Measurements from ENCODE around the gene NXN. TPM values are rescaled to one million over a fixed set of nuclear protein-coding genes. Genes with fewer than 3 reads are reported as not detected.

Gene NXN
- total RNA-seq, 1 experiment from 2014 or later, result 126 TPM

- ChIA-PET CTCF (no interaction called here), POLR2A (no interaction called here)
- no peaks in the 10 kb centered on the region for H3K27me3 ChIP-seq (ENCODE audit: control insufficient read depth, insufficient read depth, low read length)
- TF ChIP-seq REST (IDR thresholded peaks at IDR 0.05; ENCODE audit: insufficient read depth in 1 of 2, low read depth in 2 of 2, low read length in 1 of 2), result no peak
- TF ChIP-seq POLR2AphosphoS5 (IDR thresholded peaks at IDR 0.05; ENCODE audit: low read depth, low read length), result no peak
- no peak for TF ChIP-seq CTCF (IDR thresholded peaks at IDR 0.05)
- no peak for TF ChIP-seq SIN3A (IDR thresholded peaks at IDR 0.05; ENCODE audit: borderline replicate concordance, insufficient read depth, low read depth, low read length)
- no peak for TF ChIP-seq TCF7L2 (IDR thresholded peaks at IDR 0.05; ENCODE audit: low read depth, low read length)
- no peaks in the 10 kb centered on the region for H3K4me1 ChIP-seq (ENCODE audit: control insufficient read depth, insufficient read depth, low read length)
- intact Hi-C loops (cut with micrococcal nuclease; ENCODE audit: unreplicated experiment), result no loop called here
- no peaks in the 10 kb centered on the region for H3K36me3 ChIP-seq (ENCODE audit: control insufficient read depth, insufficient read depth, low read length)
- in situ Hi-C loops (cut with HindIII; ENCODE audit: low pct_unique_long_range_greater_than_20kb, low sequenced_read_pairs), result no loop called here
- ATAC-seq (no peak), DNase-seq (ENCODE audit: low read depth, low spot score) (no peak)
- no peak overlapping the region for H3K27ac ChIP-seq (ENCODE audit: low read length)
- no TSS peak for BruUV-seq (replicated peaks)
- no peak overlapping the region for H3K4me3 ChIP-seq (ENCODE audit: low read depth in 2 of 2, low read length in 2 of 2)
- H3K9me3 ChIP-seq (ENCODE audit: control insufficient read depth, insufficient read depth, low read depth, low read length), result no peaks in the 10 kb centered on the region
Measured at GRCh38 chr17:1026599-1026975, 47.0 kb upstream of the NXN start.

- Histone ChIP-seq H3K27me3 (ENCODE audit: control insufficient read depth, insufficient read depth, low read length) (no peaks in the 10 kb centered on the region), H3K4me3 (ENCODE audit: low read depth in 2 of 2, low read length in 2 of 2) (no peak overlapping the region), H3K4me1 (ENCODE audit: control insufficient read depth, insufficient read depth, low read length) (no peaks in the 10 kb centered on the region), H3K27ac (ENCODE audit: low read length) (no peak overlapping the region), H3K36me3 (ENCODE audit: control insufficient read depth, insufficient read depth, low read length) (no peaks in the 10 kb centered on the region), H3K9me3 (ENCODE audit: control insufficient read depth, insufficient read depth, low read depth, low read length) (no peaks in the 10 kb centered on the region)
- no peak for TF ChIP-seq SIN3A (IDR thresholded peaks at IDR 0.05; ENCODE audit: borderline replicate concordance, insufficient read depth, low read depth, low read length)
- TF ChIP-seq CTCF (IDR thresholded peaks at IDR 0.05), result no peak
- no peak for TF ChIP-seq REST (IDR thresholded peaks at IDR 0.05; ENCODE audit: insufficient read depth in 1 of 2, low read depth in 2 of 2, low read length in 1 of 2)
- POLR2A ChIA-PET, result no interaction called here
- ATAC-seq (no peak), DNase-seq (ENCODE audit: low read depth, low spot score) (no peak)
- TSS peak; percentile 61 for BruUV-seq (replicated peaks)
- in situ Hi-C loops (cut with HindIII; ENCODE audit: low pct_unique_long_range_greater_than_20kb, low sequenced_read_pairs), result no loop called here
- intact Hi-C loops (cut with micrococcal nuclease; ENCODE audit: unreplicated experiment), result no loop called here
- CTCF ChIA-PET, result no interaction called here
Measured at GRCh38 chr17:1025733-1026598, 46.4 kb upstream of the NXN start.

All from Panc1 (cell line).